M059J (cell line): ENCODE data around the gene PAX9. TPM values are rescaled to one million over a fixed set of nuclear protein-coding genes. Genes with fewer than 3 reads are reported as not detected.
"Not testable (repeated sequence)": the region's sequence is repeated elsewhere in the genome, so short reads cannot be mapped to it uniquely, and the experiment has no call there.

ENCODE experiments used
- DNase-seq: peaks from one replicate; pipeline ENCODE4 v3.0.0-alpha.2; 2012; ENCODE audit warnings: low read depth
- total RNA-seq: library from RNA; depleted of rRNA; stranded (reverse); fragments of >200 nt; shearing (Covaris generic); gene quantifications from 2 replicates; pipeline ENCODE4 v1.2.3, GENCODE V29; 2014

Gene PAX9
- total RNA-seq, 1 experiment from 2014 or later = 2.2 TPM

DNA sequence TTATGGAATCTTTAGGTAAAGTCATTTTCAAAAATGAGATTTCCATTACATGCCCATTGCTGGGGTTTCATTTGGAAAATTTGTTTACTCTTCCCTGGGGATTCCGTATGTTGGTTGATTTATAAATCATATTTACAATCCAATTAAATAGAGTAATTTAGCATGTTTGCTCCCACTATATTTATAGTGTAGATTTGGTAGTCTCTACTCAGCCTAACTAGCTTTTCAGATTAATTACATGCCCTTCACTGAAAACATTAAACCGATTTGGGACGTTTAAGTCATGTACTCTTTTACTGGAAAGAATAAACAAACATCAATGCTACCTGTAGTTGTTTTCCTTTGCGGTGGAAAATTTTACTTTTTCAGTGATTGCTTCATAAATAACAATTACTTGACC, 10.4 kb downstream of the PAX9 start:
- DNase-seq = no peak

DNA sequence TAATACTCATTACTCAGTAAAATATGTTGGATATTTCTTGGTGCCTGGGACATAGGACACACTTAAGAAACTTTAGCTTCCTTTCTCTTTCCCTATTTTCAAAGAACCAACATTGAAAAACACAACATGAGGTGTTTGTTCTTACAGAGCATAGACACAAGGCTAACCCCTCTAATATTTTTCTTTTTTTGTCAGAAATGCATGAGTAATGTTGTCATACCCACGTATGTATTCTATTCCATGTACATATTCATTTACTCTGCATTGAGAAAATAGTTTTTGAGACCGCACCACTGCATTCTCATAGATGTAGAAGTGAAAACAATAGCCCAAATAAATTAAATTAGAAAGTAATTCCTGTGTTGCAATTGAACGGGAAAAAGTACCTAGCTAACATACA, 13.0 kb downstream of the PAX9 start:
- DNase-seq = no peak

DNA sequence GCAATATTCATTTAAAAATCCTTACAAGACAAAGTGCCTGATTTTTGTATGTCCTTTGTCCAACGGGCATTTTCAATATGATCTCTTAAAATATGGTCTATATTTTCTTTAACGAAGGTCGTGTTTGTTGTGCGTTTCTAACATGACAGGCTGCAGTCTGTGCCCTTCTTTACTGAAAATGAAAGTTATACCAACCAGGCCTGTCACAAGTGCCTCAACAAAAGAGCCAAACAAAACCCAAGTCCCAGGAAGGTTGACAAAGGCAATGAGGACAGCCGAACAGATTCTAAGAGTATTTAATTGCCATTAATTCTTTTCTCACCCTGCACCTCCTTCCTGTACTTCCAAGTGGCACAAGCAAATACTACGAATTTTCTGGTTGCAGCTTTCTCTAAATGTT, 13.9 kb downstream of the PAX9 start:
- no peak for DNase-seq

- DNase-seq = no peak
Observed at GRCh38 chr14:36676236-36676635, 14.6 kb downstream of the PAX9 start.

GRCh38 chr14:36682338-36682737, 20.7 kb downstream of the PAX9 start:
- no peak for DNase-seq

GRCh38 chr14:36683083-36683724, 21.5 kb downstream of the PAX9 start:
- peak; percentile 18 for DNase-seq

- DNase-seq = no peak
Observed at GRCh38 chr14:36684946-36685345, 23.3 kb downstream of the PAX9 start.

DNA sequence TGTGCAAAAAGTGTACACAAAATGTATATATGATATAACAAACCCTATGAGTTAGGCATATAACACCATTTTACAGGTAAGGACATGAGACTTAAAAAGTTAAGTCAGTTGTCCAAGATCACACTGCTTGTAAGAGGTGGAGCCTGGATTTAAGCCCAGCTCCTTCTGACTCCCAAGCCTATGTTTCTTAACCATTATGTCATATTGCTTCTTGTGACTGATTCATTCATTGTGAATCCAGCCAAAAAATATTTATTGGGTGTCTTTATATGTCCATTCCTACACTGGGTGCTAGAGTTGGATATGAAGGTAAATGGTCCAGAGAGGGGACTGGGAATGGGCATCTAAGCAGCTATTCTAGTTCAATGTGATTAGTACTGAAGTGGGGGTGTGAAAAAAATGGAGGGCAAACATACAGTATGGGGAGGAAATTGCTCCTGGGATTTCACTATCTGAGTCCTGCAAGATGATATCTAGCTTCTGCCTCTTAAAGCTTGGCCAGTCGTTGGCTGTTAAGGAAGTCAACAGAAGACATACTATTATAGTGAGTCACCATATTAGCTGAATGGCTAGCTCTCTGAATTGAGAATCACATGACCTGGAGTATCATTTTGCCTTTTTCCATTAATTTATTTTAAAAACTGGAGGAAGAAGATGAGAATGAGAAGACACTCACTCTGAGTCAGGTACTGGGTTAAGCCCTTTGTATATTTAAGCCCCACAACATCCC, 28.8 kb downstream of the PAX9 start:
- peak; percentile 50 for DNase-seq

GRCh38 chr14:36699420-36699819, 37.8 kb downstream of the PAX9 start:
- not testable (repeated sequence) for DNase-seq

GRCh38 chr14:36700651-36701050, 39.0 kb downstream of the PAX9 start:
- DNase-seq = no peak

DNA sequence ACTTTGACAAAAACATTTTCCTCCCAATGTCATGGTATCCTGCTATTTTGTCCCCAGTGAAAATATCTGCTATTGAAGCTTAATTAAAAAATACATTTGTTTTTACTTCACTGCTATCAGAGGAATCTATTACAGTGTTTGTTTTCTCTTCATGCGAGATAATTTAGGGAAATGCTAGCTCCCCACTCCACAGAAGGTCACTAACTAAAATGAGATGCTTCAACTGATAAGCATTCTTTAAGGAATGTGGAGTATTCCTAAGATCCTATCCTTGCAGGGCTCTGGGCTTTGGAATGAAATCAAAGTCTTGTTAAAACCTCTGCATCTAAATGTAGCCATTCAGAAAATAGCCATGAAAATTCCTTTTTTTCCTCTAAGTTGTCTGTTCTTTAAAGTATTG, 39.5 kb downstream of the PAX9 start:
- no peak for DNase-seq

GRCh38 chr14:36702474-36702873, 40.8 kb downstream of the PAX9 start:
- peak; percentile 50 for DNase-seq

- DNase-seq = no peak
Observed at GRCh38 chr14:36707570-36707969, 45.9 kb downstream of the PAX9 start.

GRCh38 chr14:36713960-36714703, 52.5 kb downstream of the PAX9 start:
- no peak for DNase-seq

DNA sequence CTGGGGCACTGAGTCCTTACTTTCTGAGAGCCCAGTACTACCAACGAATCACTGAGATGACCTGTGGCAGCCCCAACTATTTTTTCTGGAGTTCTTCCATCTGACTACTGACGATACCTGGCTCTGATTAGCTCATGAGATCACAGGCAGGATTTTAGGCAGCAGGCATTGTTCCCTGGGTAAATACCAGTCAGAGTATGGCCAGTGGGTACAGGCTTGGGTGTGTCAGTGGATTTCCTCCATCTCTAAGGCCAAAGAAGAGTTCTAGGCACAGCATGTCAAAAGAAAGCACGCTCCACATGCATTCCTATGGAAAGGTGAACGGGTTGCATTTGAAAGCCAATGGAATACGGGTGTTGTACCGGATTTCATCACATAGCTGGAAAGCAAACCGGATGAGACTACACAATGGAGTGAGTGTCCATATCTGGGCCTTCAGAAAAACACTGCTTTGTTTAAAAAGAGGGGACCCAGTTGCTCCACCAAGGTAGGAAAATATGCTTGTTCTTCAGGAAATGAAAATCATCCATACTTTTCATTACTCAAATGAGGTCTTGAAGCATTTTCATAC, 55.0 kb downstream of the PAX9 start:
- no peak for DNase-seq

- no peak for DNase-seq
Observed at GRCh38 chr14:36717363-36717762, 55.7 kb downstream of the PAX9 start.

DNA sequence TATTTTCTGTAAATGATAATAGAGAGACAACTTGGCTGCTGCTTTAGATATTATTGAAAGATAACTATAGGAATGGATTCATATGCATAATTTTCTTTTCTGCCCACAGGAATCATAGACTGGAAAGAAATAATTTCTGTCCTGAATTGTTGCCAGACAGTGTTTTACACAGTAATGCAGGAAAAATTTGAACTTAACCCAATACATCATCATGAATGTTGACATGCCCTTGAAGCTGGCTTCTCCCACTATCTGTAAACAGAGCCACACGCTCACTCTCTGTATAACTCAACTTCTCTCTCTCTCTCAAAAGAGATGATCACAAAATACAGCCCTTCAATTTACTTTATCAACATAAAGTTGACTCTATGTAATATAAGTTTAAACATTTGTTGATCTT, 56.6 kb downstream of the PAX9 start:
- DNase-seq = no peak

DNA sequence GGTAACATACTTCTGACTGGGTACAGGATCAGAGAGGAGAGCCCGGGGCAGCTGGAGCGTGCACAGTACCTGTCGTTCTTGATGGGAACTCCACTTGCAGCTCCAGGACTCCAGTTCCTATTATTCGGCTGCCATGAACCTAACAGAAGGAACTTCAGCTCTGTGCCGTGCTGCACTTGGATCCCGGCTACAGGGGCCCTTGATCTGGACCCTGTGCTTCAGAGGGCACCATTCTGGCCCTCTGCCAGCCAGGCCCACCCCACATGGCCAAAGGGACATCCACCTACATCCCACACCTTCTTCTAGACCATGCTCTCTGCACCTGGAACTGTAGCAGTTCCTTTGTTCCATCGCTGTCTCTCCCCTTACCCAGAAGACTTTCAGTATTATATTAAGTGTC, 58.2 kb downstream of the PAX9 start:
- no peak for DNase-seq

DNA sequence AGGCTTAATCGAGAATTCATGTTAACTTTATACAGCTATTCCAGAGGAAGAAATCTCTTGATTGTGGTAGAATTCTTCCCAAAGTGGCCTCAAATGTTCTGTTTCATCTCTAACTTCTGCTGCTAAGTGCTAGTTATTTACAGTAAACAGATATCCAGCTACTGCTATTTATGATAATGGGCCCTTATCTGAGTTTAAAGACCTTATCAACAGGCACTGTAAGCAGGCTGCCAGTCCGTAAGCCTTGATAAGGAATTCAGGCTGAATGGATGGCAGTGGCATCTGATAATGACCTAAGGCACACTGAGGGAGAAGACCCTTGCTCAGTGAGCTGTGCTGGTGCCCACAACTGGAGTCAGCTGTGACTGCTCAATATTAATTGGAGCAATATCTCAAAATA, 59.0 kb downstream of the PAX9 start:
- no peak for DNase-seq

GRCh38 chr14:36721877-36722276, 60.2 kb downstream of the PAX9 start:
- DNase-seq = no peak

DNA sequence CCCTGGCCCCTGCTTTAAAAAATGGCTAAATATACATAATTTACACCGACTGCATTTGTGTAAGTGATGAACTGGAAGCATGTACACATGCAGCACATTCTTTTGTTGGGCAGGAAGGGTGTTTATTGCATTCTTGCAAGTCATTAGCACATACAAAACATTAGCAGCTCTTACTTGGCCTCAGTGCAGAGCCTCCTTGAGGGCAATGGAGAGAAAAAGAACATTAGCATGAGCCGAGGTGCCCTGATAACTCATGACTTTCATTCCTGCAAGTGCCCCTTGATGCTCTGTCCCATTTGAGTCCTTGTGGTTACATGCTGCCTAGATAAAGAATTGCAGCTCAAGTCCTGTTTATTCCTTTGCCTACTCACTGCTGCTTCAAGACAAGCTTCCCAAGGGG, 61.9 kb downstream of the PAX9 start:
- DNase-seq = no peak

- DNase-seq = no peak
Observed at GRCh38 chr14:36724162-36724561, 62.5 kb downstream of the PAX9 start.

GRCh38 chr14:36726128-36726527, 64.5 kb downstream of the PAX9 start:
- DNase-seq = no peak
